Trophoblast cell (in vitro differentiated cells and primary cell): ENCODE measurements around the gene ERG.

Experiments used
- DNase-seq, 2 donors: peaks; one replicate each; pipeline ENCODE4 v3.0.0-alpha.2; 2016
- H2AFZ ChIP-seq: 2 replicates; pipeline ENCODE4 v1.6.1; 2013; ENCODE audit warnings: low read length, moderate library complexity, mild to moderate bottlenecking; ENCODE audit not compliant: insufficient read depth, poor library complexity
- H2AK5ac ChIP-seq: 2 replicates; pipeline ENCODE4 v1.6.1; 2013; ENCODE audit warnings: mild to moderate bottlenecking, low read length
- H2BK120ac ChIP-seq: 2 replicates; pipeline ENCODE4 v1.6.1; 2013; ENCODE audit warnings: low read length, mild to moderate bottlenecking, moderate library complexity; ENCODE audit not compliant: insufficient read depth, poor library complexity
- H2BK12ac ChIP-seq: 2 replicates; pipeline ENCODE4 v1.6.1; 2013; ENCODE audit warnings: mild to moderate bottlenecking, low read length, moderate library complexity
- H2BK5ac ChIP-seq: 2 replicates; pipeline ENCODE4 v1.6.1; 2013; ENCODE audit warnings: low read length, low read depth, moderate library complexity, mild to moderate bottlenecking; ENCODE audit not compliant: poor library complexity
- H3K14ac ChIP-seq: 2 replicates; pipeline ENCODE4 v1.6.1; 2013; ENCODE audit warnings: mild to moderate bottlenecking, low read length
- H3K18ac ChIP-seq: 2 replicates; pipeline ENCODE4 v1.6.1; 2013; ENCODE audit warnings: mild to moderate bottlenecking, low read length
- H3K23ac ChIP-seq: 2 replicates; pipeline ENCODE4 v1.6.1; 2013; ENCODE audit warnings: low read length
- H3K27ac ChIP-seq: 2 replicates; pipeline ENCODE4 v1.5.1; 2013; ENCODE audit warnings: low read depth, mild to moderate bottlenecking, inconsistent platforms, low read length, moderate library complexity
- H3K27me3 ChIP-seq: 2 replicates; pipeline ENCODE4 v1.6.1; 2013; ENCODE audit warnings: inconsistent platforms, mild to moderate bottlenecking, low read length, moderate library complexity; ENCODE audit not compliant: insufficient read depth
- H3K36me3 ChIP-seq, 2 experiments: 1 replicate in 1 of 2; 2 replicates in 1 of 2; pipeline ENCODE4 v1.6.1; 2013; ENCODE audit warnings: low read length in 2 of 2, mild to moderate bottlenecking in 2 of 2, moderate library complexity in 1 of 2; ENCODE audit not compliant: insufficient read depth in 2 of 2, control insufficient read depth in 1 of 2
- H3K4ac ChIP-seq: 2 replicates; pipeline ENCODE4 v1.6.1; 2013; ENCODE audit warnings: low read depth, mild to moderate bottlenecking, low read length, moderate library complexity
- H3K4me1 ChIP-seq, 2 experiments: 1 replicate in 1 of 2; 2 replicates in 1 of 2; pipeline ENCODE4 v1.6.1; 2013; ENCODE audit warnings: low read length in 2 of 2, mild to moderate bottlenecking in 2 of 2, moderate library complexity in 1 of 2; ENCODE audit not compliant: insufficient read depth in 2 of 2, control insufficient read depth in 1 of 2
- H3K4me2 ChIP-seq: 2 replicates; pipeline ENCODE4 v1.6.1; 2013; ENCODE audit warnings: inconsistent platforms, mild to moderate bottlenecking, low read length, moderate library complexity
- H3K4me3 ChIP-seq: 2 replicates; pipeline ENCODE4 v1.5.1; 2013; ENCODE audit warnings: mild to moderate bottlenecking, low read depth, low read length, inconsistent platforms
- H3K79me1 ChIP-seq: one replicate; pipeline ENCODE4 v1.6.1; 2013; ENCODE audit warnings: low read length
- H3K79me2 ChIP-seq: 2 replicates; pipeline ENCODE4 v1.6.1; 2013; ENCODE audit warnings: low read length, mild to moderate bottlenecking; ENCODE audit not compliant: control insufficient read depth, insufficient read depth, poor library complexity
- H3K9ac ChIP-seq: 2 replicates; pipeline ENCODE4 v1.6.1; 2013; ENCODE audit warnings: mild to moderate bottlenecking, low read length
- H3K9me3 ChIP-seq: 2 replicates; pipeline ENCODE4 v1.6.1; 2013; ENCODE audit warnings: low read depth, mild to moderate bottlenecking, control low read depth, inconsistent platforms, low read length; ENCODE audit not compliant: insufficient read depth
- H4K12ac ChIP-seq: 2 replicates; pipeline ENCODE4 v1.6.1; 2013; ENCODE audit warnings: low read depth, mild to moderate bottlenecking, low read length, moderate library complexity
- H4K8ac ChIP-seq: 2 replicates; pipeline ENCODE4 v1.6.1; 2013; ENCODE audit warnings: low read depth, mild to moderate bottlenecking, low read length, moderate library complexity
- H4K91ac ChIP-seq: one replicate; pipeline ENCODE4 v1.6.1; 2013; ENCODE audit warnings: low read depth, mild to moderate bottlenecking, low read length, moderate library complexity
- WGBS: extraction: QIAGEN DNeasy Blood & Tissue Kit; methylation state at CpG from one replicate; pipeline ENCODE4 v1.1.7; 2013; ENCODE audit warnings: missing lambda C conversion rate; ENCODE audit not compliant: insufficient read length, insufficient coverage; ENCODE audit errors: extremely low coverage; 5-methylcytosine and 5-hydroxymethylcytosine counted together

ERG gene

DNA sequence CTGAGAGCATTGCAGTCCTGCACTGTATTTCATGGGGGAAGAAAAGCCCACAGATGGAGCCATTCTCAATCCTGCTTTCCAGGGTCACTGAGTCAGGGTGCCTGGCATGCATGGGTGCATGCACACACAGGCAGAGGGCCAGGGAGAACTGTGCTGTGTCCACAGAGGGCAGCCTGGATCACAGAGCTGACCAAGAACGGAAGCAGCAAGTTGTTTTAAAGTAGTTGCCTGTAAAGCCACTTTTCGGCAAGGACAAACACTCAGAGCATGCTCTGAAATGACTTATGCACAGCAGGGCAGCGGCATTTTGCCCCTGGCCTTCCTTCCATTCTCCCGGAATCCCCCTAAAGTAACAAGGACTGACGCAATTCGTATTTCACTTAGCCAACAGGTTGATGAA is 3.6 kb downstream of the ERG start:
- Histone ChIP-seq H2AFZ (no peak overlapping the region), H3K9ac (no peak overlapping the region), H3K36me3 (no peaks in the 10 kb centered on the region), H3K18ac (no peak overlapping the region), H2AK5ac (no peak overlapping the region), H3K4me1 (no peaks in the 10 kb centered on the region), H4K12ac (no peak overlapping the region), H3K27ac (no peak overlapping the region), H3K27me3 (no peaks in the 10 kb centered on the region), H3K79me2 (no peaks in the 10 kb centered on the region), H3K4me2 (no peak overlapping the region), H3K4me3 (no peak overlapping the region), H3K4ac (no peak overlapping the region), H3K23ac (no peak overlapping the region), H2BK120ac (no peak overlapping the region), H3K79me1 (no peaks in the 10 kb centered on the region), H2BK12ac (no peak overlapping the region), H4K91ac (no peak overlapping the region), H2BK5ac (no peak overlapping the region), H3K9me3 (no peaks in the 10 kb centered on the region), H4K8ac (no peak overlapping the region), H3K14ac (no peak overlapping the region)
- no CpG with 5 or more reads among the region's 6 CpGs for WGBS
- no peak for DNase-seq

DNA sequence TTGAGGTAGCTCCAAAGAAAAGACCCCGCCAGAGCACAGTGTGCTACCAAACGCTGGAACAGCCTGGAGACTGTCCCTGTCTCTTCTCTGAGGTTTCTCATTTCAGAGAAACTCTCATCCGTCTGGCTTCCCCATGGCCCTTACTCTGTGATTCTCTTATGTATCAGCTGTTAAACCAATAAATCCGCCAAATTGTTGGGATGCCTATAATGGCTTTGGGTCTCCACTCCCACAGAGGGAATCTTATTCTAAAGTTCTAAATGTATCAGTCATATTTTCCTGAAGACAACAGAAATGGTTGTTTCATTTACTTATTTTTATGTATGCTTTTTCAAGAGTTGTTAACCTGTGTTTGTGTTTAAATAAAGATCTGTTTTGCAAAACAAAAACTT is 4.0 kb downstream of the ERG start:
- H3K4me2 ChIP-seq: no peak overlapping the region
- no peak overlapping the region for H2BK120ac ChIP-seq
- H3K9ac ChIP-seq: no peak overlapping the region
- no peaks in the 10 kb centered on the region for H3K4me1 ChIP-seq
- H3K18ac ChIP-seq: no peak overlapping the region
- no CpG with 5 or more reads among the region's 4 CpGs for WGBS
- no peak overlapping the region for H2BK5ac ChIP-seq
- H3K4me3 ChIP-seq: no peak overlapping the region
- no peak overlapping the region for H3K4ac ChIP-seq
- no peak overlapping the region for H2BK12ac ChIP-seq
- DNase-seq: no peak
- no peaks in the 10 kb centered on the region for H3K79me2 ChIP-seq
- H3K23ac ChIP-seq: no peak overlapping the region
- no peak overlapping the region for H4K8ac ChIP-seq
- H3K79me1 ChIP-seq: no peaks in the 10 kb centered on the region
- no peaks in the 10 kb centered on the region for H3K9me3 ChIP-seq
- H2AK5ac ChIP-seq: no peak overlapping the region
- no peak overlapping the region for H4K91ac ChIP-seq
- H4K12ac ChIP-seq: no peak overlapping the region
- no peaks in the 10 kb centered on the region for H3K27me3 ChIP-seq
- H3K27ac ChIP-seq: no peak overlapping the region
- H3K36me3 ChIP-seq: no peaks in the 10 kb centered on the region
- no peak overlapping the region for H2AFZ ChIP-seq
- H3K14ac ChIP-seq: no peak overlapping the region

DNA sequence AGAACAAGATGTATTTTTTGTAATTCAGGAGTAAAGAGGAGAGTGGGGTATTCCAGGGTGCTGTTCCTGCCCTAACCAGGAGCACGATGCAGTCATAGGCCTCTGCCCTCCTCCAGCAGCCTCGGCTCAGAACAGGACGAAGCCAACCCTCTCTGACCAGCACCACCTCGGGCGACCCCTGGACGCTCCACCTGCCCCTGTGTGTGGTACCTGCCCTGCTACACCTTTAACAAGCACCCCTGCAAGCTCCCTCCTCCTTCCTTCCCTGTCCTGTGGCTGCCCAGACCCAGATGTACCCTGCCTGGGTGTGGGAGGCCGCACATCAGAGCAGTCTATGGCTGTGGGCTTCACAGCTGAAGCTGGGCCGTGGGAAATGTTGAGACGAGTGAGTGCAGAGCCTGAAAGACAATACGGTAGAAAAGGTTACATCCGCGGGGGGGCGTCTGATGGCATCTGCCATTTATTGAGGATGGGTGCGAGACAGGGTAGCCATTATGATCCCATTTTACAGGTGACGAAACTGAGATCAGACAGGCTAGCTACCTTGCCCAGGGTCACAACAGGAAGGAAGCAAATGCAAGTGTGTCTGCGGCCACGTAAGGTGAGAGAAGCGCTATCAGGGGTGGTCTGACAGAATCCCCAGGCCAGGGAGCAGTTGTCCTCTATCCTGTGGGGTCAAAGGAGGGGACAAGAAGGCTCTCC is 4.6 kb downstream of the ERG start:
- Histone ChIP-seq H2BK5ac (no peak overlapping the region), H3K79me1 (no peaks in the 10 kb centered on the region), H3K4me3 (no peak overlapping the region), H2BK120ac (no peak overlapping the region), H4K12ac (no peak overlapping the region), H2AFZ (no peak overlapping the region), H2AK5ac (no peak overlapping the region), H4K91ac (no peak overlapping the region), H3K4me2 (no peak overlapping the region), H2BK12ac (no peak overlapping the region), H3K14ac (no peak overlapping the region), H3K79me2 (no peaks in the 10 kb centered on the region), H3K4me1 (no peaks in the 10 kb centered on the region), H3K23ac (no peak overlapping the region), H3K36me3 (no peaks in the 10 kb centered on the region), H3K4ac (no peak overlapping the region), H3K27ac (no peak overlapping the region), H3K27me3 (no peaks in the 10 kb centered on the region), H3K9ac (no peak overlapping the region), H3K18ac (no peak overlapping the region), H4K8ac (no peak overlapping the region), H3K9me3 (no peaks in the 10 kb centered on the region)
- DNase-seq: no peak
- no CpG with 5 or more reads among the region's 18 CpGs for WGBS

DNA sequence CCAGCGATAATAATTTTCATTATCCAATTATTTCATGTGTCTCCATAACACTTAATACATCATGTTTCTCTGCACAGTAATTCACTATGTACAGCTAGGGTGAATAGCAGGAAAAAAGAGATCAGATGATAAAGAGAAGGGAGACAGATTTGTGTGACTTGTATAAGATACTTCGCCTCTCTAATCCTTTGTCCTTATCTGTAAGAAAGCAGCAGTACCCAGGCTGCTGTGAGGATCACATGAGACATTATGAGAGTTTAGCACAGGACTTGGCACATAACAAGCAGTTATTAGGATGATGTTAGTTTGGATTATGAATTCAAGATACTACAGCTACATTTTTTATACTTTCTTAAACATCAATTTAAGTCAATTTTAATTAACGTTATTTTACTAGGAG is 6.3 kb downstream of the ERG start:
- no peak overlapping the region for H3K14ac ChIP-seq
- no peak overlapping the region for H4K8ac ChIP-seq
- no peak overlapping the region for H3K4ac ChIP-seq
- no peak overlapping the region for H4K12ac ChIP-seq
- no peak overlapping the region for H2BK120ac ChIP-seq
- H3K9me3 ChIP-seq: no peaks in the 10 kb centered on the region
- no peaks in the 10 kb centered on the region for H3K27me3 ChIP-seq
- H3K4me1 ChIP-seq: no peaks in the 10 kb centered on the region
- H3K23ac ChIP-seq: no peak overlapping the region
- no peak overlapping the region for H2AK5ac ChIP-seq
- H3K9ac ChIP-seq: no peak overlapping the region
- H2BK5ac ChIP-seq: no peak overlapping the region
- no peak overlapping the region for H4K91ac ChIP-seq
- no peak overlapping the region for H3K18ac ChIP-seq
- no CpG with 5 or more reads among the region's 3 CpGs for WGBS
- H3K79me1 ChIP-seq: no peaks in the 10 kb centered on the region
- H2AFZ ChIP-seq: no peak overlapping the region
- H3K36me3 ChIP-seq: no peaks in the 10 kb centered on the region
- H3K4me2 ChIP-seq: no peak overlapping the region
- H2BK12ac ChIP-seq: no peak overlapping the region
- no peak overlapping the region for H3K27ac ChIP-seq
- DNase-seq: no peak
- H3K79me2 ChIP-seq: no peaks in the 10 kb centered on the region
- H3K4me3 ChIP-seq: no peak overlapping the region
